CD14-positive monocyte (primary cell): ENCODE measurements around the gene LINGO4. TPM values are rescaled to one million over a fixed set of nuclear protein-coding genes. Genes with fewer than 3 reads are reported as not detected.

Source experiments
- DNase-seq, 3 donors: peaks; one replicate each; pipeline ENCODE4 v3.0.0-alpha.2; 2011 to 2022
- H2AFZ ChIP-seq: 2 replicates; pipeline ENCODE4 v1.6.0; 2012; ENCODE audit warnings: mild to moderate bottlenecking, low read depth, low read length, inconsistent platforms; ENCODE audit not compliant: insufficient read depth, poor library complexity, severe bottlenecking
- H3K27ac ChIP-seq, 2 donors: 1 replicate in 1 of 2; 2 replicates in 1 of 2; pipeline ENCODE4 v1.5.1; 2012 to 2013; ENCODE audit warnings: low read length in 2 of 2, control low read depth in 1 of 2, inconsistent platforms in 1 of 2, low read depth in 1 of 2, mild to moderate bottlenecking in 1 of 2
- H3K27me3 ChIP-seq, 2 donors: one replicate each; pipeline versions ENCODE4 v1.6.0 to v1.6.1; 2011 to 2013; ENCODE audit warnings: low read length in 2 of 2; ENCODE audit not compliant: control insufficient read depth in 2 of 2, insufficient read depth in 2 of 2
- H3K36me3 ChIP-seq, 2 donors: replicated peaks in 1 of 2; 1 replicate in 1 of 2; 2 replicates in 1 of 2; pipeline versions ENCODE4 v1.5.1 to v1.6.1; 2012 to 2013; ENCODE audit warnings: low read length in 2 of 2, control low read depth in 1 of 2, inconsistent platforms in 1 of 2, mild to moderate bottlenecking in 1 of 2; ENCODE audit not compliant: insufficient read depth in 2 of 2, control insufficient read depth in 1 of 2
- H3K4me1 ChIP-seq, 2 donors: 1 replicate in 1 of 2; 2 replicates in 1 of 2; pipeline versions ENCODE4 v1.5.1 to v1.6.1; 2012 to 2013; ENCODE audit warnings: low read length in 2 of 2, control low read depth in 1 of 2, inconsistent platforms in 1 of 2, mild to moderate bottlenecking in 1 of 2, moderate library complexity in 1 of 2; ENCODE audit not compliant: insufficient read depth in 2 of 2, control insufficient read depth in 1 of 2
- H3K4me2 ChIP-seq: replicated peaks from 2 replicates; pipeline ENCODE3; 2012; ENCODE audit warnings: low read length, moderate library complexity, mild to moderate bottlenecking; ENCODE audit not compliant: poor library complexity, severe bottlenecking; ENCODE audit errors: extremely low read depth
- H3K4me3 ChIP-seq, 3 experiments: fragments of 200-600 bp in 1 of 3; sonication (generic) in 1 of 3; replicated peaks in 1 of 3; 1 replicate in 2 of 3; 2 replicates in 1 of 3; pipeline ENCODE4 v1.5.1; 2011 to 2013; ENCODE audit warnings: low read length in 3 of 3, mild to moderate bottlenecking in 3 of 3, control low read depth in 2 of 3, low read depth in 2 of 3, inconsistent platforms in 1 of 3, moderate library complexity in 1 of 3
- H3K79me2 ChIP-seq: 2 replicates; pipeline ENCODE4 v1.6.0; 2012; ENCODE audit warnings: mild to moderate bottlenecking, control low read depth, inconsistent platforms, low read length, moderate library complexity; ENCODE audit not compliant: insufficient read depth
- H3K9ac ChIP-seq: 2 replicates; pipeline ENCODE4 v1.6.0; 2017; ENCODE audit warnings: low read length, mild to moderate bottlenecking; ENCODE audit not compliant: insufficient read depth, poor library complexity, severe bottlenecking
- H3K9me3 ChIP-seq, 2 donors: replicated peaks in 1 of 2; 1 replicate in 1 of 2; 2 replicates in 1 of 2; pipeline versions ENCODE4 v1.5.1 to v1.6.1; 2012 to 2013; ENCODE audit warnings: low read length in 2 of 2, control low read depth in 1 of 2; ENCODE audit not compliant: control insufficient read depth in 1 of 2, insufficient read depth in 1 of 2
- H4K20me1 ChIP-seq: 2 replicates; pipeline ENCODE4 v1.6.0; 2012; ENCODE audit warnings: mild to moderate bottlenecking, low read length, control low read depth, moderate library complexity; ENCODE audit not compliant: insufficient read depth
- H3K27ac Mint-ChIP-seq, 7 donors: one replicate each; pipeline ENCODE4 v1.8.0; 2020; ENCODE audit warnings: mild to moderate bottlenecking in 7 of 7, mixed read lengths in 7 of 7, moderate library complexity in 6 of 7, inconsistent platforms in 2 of 7
- H3K27me3 Mint-ChIP-seq, 3 donors: one replicate each; pipeline ENCODE4 v1.8.0; 2021 to 2022; ENCODE audit warnings: low read depth in 3 of 3, mild to moderate bottlenecking in 3 of 3, mixed read lengths in 3 of 3, moderate library complexity in 3 of 3, inconsistent platforms in 1 of 3
- H3K36me3 Mint-ChIP-seq, 2 donors: one replicate each; pipeline ENCODE4 v1.8.0; 2020; ENCODE audit warnings: mixed read lengths in 2 of 2, inconsistent platforms in 1 of 2, mild to moderate bottlenecking in 1 of 2
- H3K4me1 Mint-ChIP-seq: one replicate; pipeline ENCODE4 v1.8.0; 2020; ENCODE audit warnings: mild to moderate bottlenecking, mixed read lengths
- H3K4me3 Mint-ChIP-seq, 2 donors: one replicate each; pipeline ENCODE4 v1.8.0; 2020; ENCODE audit warnings: mild to moderate bottlenecking in 2 of 2, mixed read lengths in 2 of 2, moderate library complexity in 1 of 2
- H3K9me3 Mint-ChIP-seq, 7 donors: one replicate each; pipeline ENCODE4 v1.8.0; 2020 to 2022; ENCODE audit warnings: mixed read lengths in 7 of 7, mild to moderate bottlenecking in 6 of 7, moderate library complexity in 6 of 7, inconsistent platforms in 2 of 7
- WGBS: methylation state at CpG from one replicate; pipeline ENCODE4 v1.1.5; 2013; ENCODE audit warnings: missing lambda C conversion rate; ENCODE audit not compliant: insufficient coverage; 5-methylcytosine and 5-hydroxymethylcytosine counted together
- intact Hi-C, 2 donors: fragments of 100-400 bp; cut with micrococcal nuclease; formaldehyde crosslinking; loops; one replicate each; pipeline versions ENCODE4 v1.15.0 to v1.15.1; 2023
- polyA plus RNA-seq, 3 donors: library from polyadenylated mRNA; depleted of rRNA in 1 of 3; unstranded in 2 of 3; stranded (reverse) in 1 of 3; fragments of 300-500 nt in 2 of 3; fragments of >200 nt in 1 of 3; fragmentation: Illumina TruSeq in 2 of 3; gene quantifications; 1 replicate in 2 of 3; 2 replicates in 1 of 3; pipeline ENCODE4 v1.2.3, GENCODE V29; 2012 to 2021
- TF ChIP-seq, protein P1 (sequence below): fragments of 200-600 bp; IDR thresholded peaks from one replicate; pipeline ENCODE4 v1.8.0; 2022; ENCODE audit warnings: antibody characterized with exemption, mild to moderate bottlenecking

The LINGO4 gene
- polyA plus RNA-seq, 3 donors = not detected

DNA sequence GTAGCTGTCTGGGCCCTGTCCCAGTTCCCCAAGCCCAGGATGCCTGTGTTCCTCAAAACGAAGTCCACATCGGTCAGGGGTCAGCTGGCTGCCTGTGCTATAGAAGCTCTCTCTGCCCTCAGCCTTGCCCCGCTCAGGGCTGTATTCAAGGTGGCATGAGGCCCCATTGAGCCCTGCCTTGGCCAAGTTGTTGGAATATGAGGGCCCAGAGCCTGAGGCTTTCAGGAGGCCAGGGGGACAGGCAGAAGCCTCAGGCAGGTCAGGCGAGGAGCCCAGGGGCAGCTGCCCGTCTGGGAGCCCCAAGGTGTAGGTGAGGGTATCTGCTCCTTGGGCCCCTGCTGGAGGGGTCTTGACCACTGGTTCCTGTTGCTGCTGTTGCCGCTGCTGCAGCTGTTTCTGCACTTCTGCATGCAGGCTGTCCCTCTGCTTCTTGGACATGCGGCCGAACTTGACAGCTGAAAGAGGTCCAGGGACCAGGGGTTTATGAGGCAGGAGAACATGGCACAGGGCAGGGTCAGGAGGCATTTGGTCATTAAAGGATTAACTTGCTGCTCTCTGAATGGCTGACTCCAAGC, 9.8 kb upstream of the LINGO4 start:
- no peak overlapping the region for H3K4me3 ChIP-seq
- no peaks in the 10 kb centered on the region for H3K36me3 ChIP-seq
- H3K9me3 ChIP-seq = no peaks in the 10 kb centered on the region
- peaks cover 8 to 10% of the 10 kb centered on the region in 2 donors for H3K4me1 ChIP-seq
- Mint-ChIP-seq H3K27ac (no peak overlapping the region), H3K36me3 (no peaks in the 10 kb centered on the region), H3K4me3 (no peak overlapping the region), H3K4me1 (peaks cover 16% of the 10 kb centered on the region), H3K27me3 (peaks cover 13 to 19% (median 14%) of the 10 kb centered on the region in 3 donors), H3K9me3 (no peaks in the 10 kb centered on the region)
- no peak overlapping the region for H2AFZ ChIP-seq
- no peaks in the 10 kb centered on the region for H3K27me3 ChIP-seq
- DNase-seq = no peak
- TF ChIP-seq, protein P1, sequence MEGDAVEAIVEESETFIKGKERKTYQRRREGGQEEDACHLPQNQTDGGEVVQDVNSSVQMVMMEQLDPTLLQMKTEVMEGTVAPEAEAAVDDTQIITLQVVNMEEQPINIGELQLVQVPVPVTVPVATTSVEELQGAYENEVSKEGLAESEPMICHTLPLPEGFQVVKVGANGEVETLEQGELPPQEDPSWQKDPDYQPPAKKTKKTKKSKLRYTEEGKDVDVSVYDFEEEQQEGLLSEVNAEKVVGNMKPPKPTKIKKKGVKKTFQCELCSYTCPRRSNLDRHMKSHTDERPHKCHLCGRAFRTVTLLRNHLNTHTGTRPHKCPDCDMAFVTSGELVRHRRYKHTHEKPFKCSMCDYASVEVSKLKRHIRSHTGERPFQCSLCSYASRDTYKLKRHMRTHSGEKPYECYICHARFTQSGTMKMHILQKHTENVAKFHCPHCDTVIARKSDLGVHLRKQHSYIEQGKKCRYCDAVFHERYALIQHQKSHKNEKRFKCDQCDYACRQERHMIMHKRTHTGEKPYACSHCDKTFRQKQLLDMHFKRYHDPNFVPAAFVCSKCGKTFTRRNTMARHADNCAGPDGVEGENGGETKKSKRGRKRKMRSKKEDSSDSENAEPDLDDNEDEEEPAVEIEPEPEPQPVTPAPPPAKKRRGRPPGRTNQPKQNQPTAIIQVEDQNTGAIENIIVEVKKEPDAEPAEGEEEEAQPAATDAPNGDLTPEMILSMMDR = no peak
- intact Hi-C loops = no loop called here
- no peak overlapping the region for H3K27ac ChIP-seq
- no peak overlapping the region for H3K9ac ChIP-seq
- 91% methylated on average over 7 of the region's 8 CpGs for WGBS
- H4K20me1 ChIP-seq = no peaks in the 10 kb centered on the region
- no peak overlapping the region for H3K4me2 ChIP-seq
- no peaks in the 10 kb centered on the region for H3K79me2 ChIP-seq

DNA sequence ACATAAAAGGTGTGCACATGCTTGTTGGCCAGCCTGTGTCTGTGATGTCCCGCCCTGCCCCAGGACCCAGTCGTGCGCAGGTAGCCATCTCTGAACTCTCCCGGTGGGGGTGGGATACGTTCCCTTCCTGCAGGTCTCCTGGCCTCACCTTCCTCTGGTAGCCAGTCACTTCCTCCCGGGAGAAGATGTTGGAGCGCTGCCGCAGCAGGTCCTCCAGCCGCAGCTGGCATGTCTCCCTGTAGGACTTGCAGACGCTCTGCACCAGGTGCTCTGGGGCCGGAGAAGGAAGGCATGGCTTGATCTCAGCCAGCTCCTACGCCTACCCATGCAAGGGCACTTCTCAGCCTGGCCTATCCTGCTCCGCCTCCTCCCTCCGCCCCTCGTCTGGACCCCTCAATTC, 9.2 kb upstream of the LINGO4 start:
- no peaks in the 10 kb centered on the region for H3K36me3 Mint-ChIP-seq
- H3K4me3 Mint-ChIP-seq = no peak overlapping the region
- Histone ChIP-seq H3K4me1 (peaks cover 10 to 12% of the 10 kb centered on the region in 2 donors), H3K79me2 (no peaks in the 10 kb centered on the region), H3K27me3 (no peaks in the 10 kb centered on the region), H3K9me3 (no peaks in the 10 kb centered on the region), H3K27ac (no peak overlapping the region), H2AFZ (no peak overlapping the region), H3K36me3 (no peaks in the 10 kb centered on the region), H3K4me2 (no peak overlapping the region), H3K9ac (no peak overlapping the region), H4K20me1 (no peaks in the 10 kb centered on the region), H3K4me3 (no peak overlapping the region)
- WGBS = 98% methylated on average over 15 of the region's 15 CpGs
- peaks cover 21% of the 10 kb centered on the region for H3K4me1 Mint-ChIP-seq
- H3K27me3 Mint-ChIP-seq = peaks cover 13 to 18% (median 14%) of the 10 kb centered on the region in 3 donors
- H3K9me3 Mint-ChIP-seq = no peaks in the 10 kb centered on the region
- DNase-seq = no peak
- TF ChIP-seq, protein P1 = no peak
- intact Hi-C loops = no loop called here
- no peak overlapping the region for H3K27ac Mint-ChIP-seq
